Natural killer cell treated with Interleukin-12 subunit alpha and Interleukin-12 subunit beta and Interleukin-15 and Interleukin-18, amount 100 ng/mL, for 72 hours (primary cell): Measurements from ENCODE around the gene AP1G1. TPM values are rescaled to one million over a fixed set of nuclear protein-coding genes. Genes with fewer than 3 reads are reported as not detected.

ENCODE experiments used
- ATAC-seq, 2 donors: fragments of 150-1000 bp; cut with Tn5 transposase in 1 of 2; sonication (Bioruptor Pico), chemical (Tn5 transposase) in 1 of 2; 2 replicates each; pipeline ENCODE4 v1.10.0; 2021
- DNase-seq: peaks from one replicate; pipeline ENCODE4 v3.0.0; 2022; ENCODE audit warnings: low spot score
- H3K27ac Mint-ChIP-seq, 2 donors: 1 replicate in 1 of 2; 2 replicates in 1 of 2; pipeline ENCODE4 v1.8.0; 2022; ENCODE audit warnings: mixed read lengths in 2 of 2, mild to moderate bottlenecking in 1 of 2, moderate library complexity in 1 of 2
- H3K27me3 Mint-ChIP-seq, 2 donors: 1 replicate in 1 of 2; 2 replicates in 1 of 2; pipeline ENCODE4 v1.8.0; 2022; ENCODE audit warnings: mixed read lengths in 2 of 2
- H3K36me3 Mint-ChIP-seq: one replicate; pipeline ENCODE4 v1.8.0; 2022; ENCODE audit warnings: mixed read lengths
- H3K4me1 Mint-ChIP-seq, 2 donors: 1 replicate in 1 of 2; 2 replicates in 1 of 2; pipeline ENCODE4 v1.8.0; 2022; ENCODE audit warnings: low read depth in 2 of 2, mixed read lengths in 2 of 2, mild to moderate bottlenecking in 1 of 2
- H3K4me3 Mint-ChIP-seq: one replicate; pipeline ENCODE4 v1.8.0; 2022; ENCODE audit warnings: mixed read lengths
- H3K9me3 Mint-ChIP-seq: 2 replicates; pipeline ENCODE4 v1.8.0; 2022; ENCODE audit warnings: mixed read lengths
- total RNA-seq, 2 donors: library from RNA; stranded (reverse); gene quantifications; one replicate each; pipeline ENCODE4 v1.2.3, GENCODE V29; 2022

The AP1G1 gene
- total RNA-seq, 2 donors from 2014 or later: 111 to 120 TPM

GRCh38 chr16:71762186-71762585 is 46.4 kb downstream of the AP1G1 start:
- H3K4me3 Mint-ChIP-seq: no peak overlapping the region
- H3K9me3 Mint-ChIP-seq: no peaks in the 10 kb centered on the region
- H3K36me3 Mint-ChIP-seq: peaks cover 6% of the 10 kb centered on the region
- no peaks in the 10 kb centered on the region for H3K27me3 Mint-ChIP-seq
- no peak overlapping the region for H3K27ac Mint-ChIP-seq
- ATAC-seq: no peak
- no peak for DNase-seq
- peaks cover 2 to 10% of the 10 kb centered on the region in 2 donors for H3K4me1 Mint-ChIP-seq

GRCh38 chr16:71761097-71761496 is 47.5 kb downstream of the AP1G1 start:
- no peak for DNase-seq
- no peaks in the 10 kb centered on the region for H3K4me1 Mint-ChIP-seq
- peaks cover 13% of the 10 kb centered on the region for H3K36me3 Mint-ChIP-seq
- H3K27ac Mint-ChIP-seq: no peak overlapping the region
- no peak for ATAC-seq
- H3K9me3 Mint-ChIP-seq: no peaks in the 10 kb centered on the region
- no peak overlapping the region for H3K4me3 Mint-ChIP-seq
- no peaks in the 10 kb centered on the region for H3K27me3 Mint-ChIP-seq

GRCh38 chr16:71758293-71758760 is 50.3 kb downstream of the AP1G1 start:
- ATAC-seq (no peak), DNase-seq (no peak)
- no peaks in the 10 kb centered on the region for H3K27me3 Mint-ChIP-seq
- peaks cover 0 to 8% of the 10 kb centered on the region in 2 donors for H3K4me1 Mint-ChIP-seq
- no peaks in the 10 kb centered on the region for H3K9me3 Mint-ChIP-seq
- no peak overlapping the region for H3K27ac Mint-ChIP-seq
- no peak overlapping the region for H3K4me3 Mint-ChIP-seq
- peaks cover 33% of the 10 kb centered on the region for H3K36me3 Mint-ChIP-seq

- ATAC-seq (no peak), DNase-seq (no peak)
- Mint-ChIP-seq H3K4me3 (no peak overlapping the region), H3K36me3 (peaks cover 35% of the 10 kb centered on the region), H3K9me3 (no peaks in the 10 kb centered on the region), H3K27ac (peak overlapping the region; percentile 42 to 58), H3K4me1 (peaks cover 0 to 11% of the 10 kb centered on the region in 2 donors), H3K27me3 (no peaks in the 10 kb centered on the region)
Observed at GRCh38 chr16:71754652-71755051, 54.0 kb downstream of the AP1G1 start.

- peaks cover 0 to 11% of the 10 kb centered on the region in 2 donors for H3K4me1 Mint-ChIP-seq
- H3K36me3 Mint-ChIP-seq: peaks cover 37% of the 10 kb centered on the region
- no peaks in the 10 kb centered on the region for H3K27me3 Mint-ChIP-seq
- ATAC-seq (no peak), DNase-seq (no peak)
- H3K27ac Mint-ChIP-seq: peak overlapping the region; percentile 42 to 58
- H3K9me3 Mint-ChIP-seq: no peaks in the 10 kb centered on the region
- no peak overlapping the region for H3K4me3 Mint-ChIP-seq
Observed at GRCh38 chr16:71754108-71754507, 54.5 kb downstream of the AP1G1 start.

GRCh38 chr16:71748226-71748625 is 60.4 kb downstream of the AP1G1 start:
- Mint-ChIP-seq H3K4me3 (no peak overlapping the region), H3K4me1 (peaks cover 0 to 3% of the 10 kb centered on the region in 2 donors), H3K27ac (no peak overlapping the region), H3K9me3 (no peaks in the 10 kb centered on the region), H3K27me3 (no peaks in the 10 kb centered on the region), H3K36me3 (peaks cover 30% of the 10 kb centered on the region)
- ATAC-seq (no peak), DNase-seq (no peak)

GRCh38 chr16:71746442-71747046 is 62.1 kb downstream of the AP1G1 start:
- Mint-ChIP-seq H3K9me3 (no peaks in the 10 kb centered on the region), H3K36me3 (peaks cover 28% of the 10 kb centered on the region), H3K27me3 (no peaks in the 10 kb centered on the region), H3K4me3 (no peak overlapping the region), H3K27ac (no peak overlapping the region), H3K4me1 (peaks cover 0 to 2% of the 10 kb centered on the region in 2 donors)
- ATAC-seq (no peak), DNase-seq (no peak)

- H3K4me3 Mint-ChIP-seq: no peak overlapping the region
- no peak for ATAC-seq
- H3K36me3 Mint-ChIP-seq: peaks cover 26% of the 10 kb centered on the region
- H3K4me1 Mint-ChIP-seq: no peaks in the 10 kb centered on the region
- DNase-seq: no peak
- no peak overlapping the region for H3K27ac Mint-ChIP-seq
- no peaks in the 10 kb centered on the region for H3K27me3 Mint-ChIP-seq
- no peaks in the 10 kb centered on the region for H3K9me3 Mint-ChIP-seq
Observed at GRCh38 chr16:71738855-71739254, 69.8 kb downstream of the AP1G1 start.

GRCh38 chr16:71737501-71737900 is 71.1 kb downstream of the AP1G1 start:
- DNase-seq: no peak
- H3K36me3 Mint-ChIP-seq: peaks cover 36% of the 10 kb centered on the region

GRCh38 chr16:71734511-71734910 is 74.1 kb downstream of the AP1G1 start:
- Mint-ChIP-seq H3K9me3 (no peaks in the 10 kb centered on the region), H3K36me3 (peaks cover 38% of the 10 kb centered on the region), H3K4me1 (peaks cover 0 to 2% of the 10 kb centered on the region in 2 donors), H3K27me3 (no peaks in the 10 kb centered on the region), H3K4me3 (no peak overlapping the region), H3K27ac (no peak overlapping the region)
- DNase-seq: no peak
- no peak for ATAC-seq

More at GRCh38 chr16:71737501-71737900, 71.1 kb downstream of the AP1G1 start:
- H3K4me1 Mint-ChIP-seq: peaks cover 0 to 2% of the 10 kb centered on the region in 2 donors
- no peak for ATAC-seq
- no peaks in the 10 kb centered on the region for H3K9me3 Mint-ChIP-seq
- H3K4me3 Mint-ChIP-seq: no peak overlapping the region
- no peak overlapping the region for H3K27ac Mint-ChIP-seq
- H3K27me3 Mint-ChIP-seq: no peaks in the 10 kb centered on the region

- no peak for DNase-seq
- H3K4me1 Mint-ChIP-seq: peaks cover 0 to 2% of the 10 kb centered on the region in 2 donors
Observed at GRCh38 chr16:71732587-71732986, 76.0 kb downstream of the AP1G1 start.

GRCh38 chr16:71727551-71728324 is 80.9 kb downstream of the AP1G1 start:
- Mint-ChIP-seq H3K9me3 (no peaks in the 10 kb centered on the region), H3K27me3 (peaks cover 0 to 3% of the 10 kb centered on the region in 2 donors)

More at GRCh38 chr16:71732587-71732986, 76.0 kb downstream of the AP1G1 start:
- Mint-ChIP-seq H3K27ac (no peak overlapping the region), H3K36me3 (peaks cover 26% of the 10 kb centered on the region), H3K4me3 (no peak overlapping the region), H3K27me3 (no peaks in the 10 kb centered on the region), H3K9me3 (no peaks in the 10 kb centered on the region)
- no peak for ATAC-seq

GRCh38 chr16:71726476-71727315 is 81.9 kb downstream of the AP1G1 start:
- no peak overlapping the region for H3K27ac Mint-ChIP-seq
- no peak overlapping the region for H3K4me3 Mint-ChIP-seq
- H3K27me3 Mint-ChIP-seq: peaks cover 0 to 3% of the 10 kb centered on the region in 2 donors
- H3K9me3 Mint-ChIP-seq: no peaks in the 10 kb centered on the region
- no peak for DNase-seq
- peaks cover 14 to 15% of the 10 kb centered on the region in 2 donors for H3K4me1 Mint-ChIP-seq
- H3K36me3 Mint-ChIP-seq: no peaks in the 10 kb centered on the region
- ATAC-seq: no peak

More at GRCh38 chr16:71727551-71728324, 80.9 kb downstream of the AP1G1 start:
- H3K36me3 Mint-ChIP-seq: peaks cover 10% of the 10 kb centered on the region
- DNase-seq: no peak
- ATAC-seq: no peak
- no peak overlapping the region for H3K27ac Mint-ChIP-seq
- H3K4me3 Mint-ChIP-seq: no peak overlapping the region
- H3K4me1 Mint-ChIP-seq: peaks cover 10% of the 10 kb centered on the region in 2 donors
